Right lobe of liver (tissue), 6 donors: ENCODE data around the gene BUB1B. TPM values are rescaled to one million over a fixed set of nuclear protein-coding genes. Genes with fewer than 3 reads are reported as not detected.
"Not testable (repeated sequence)": the region's sequence is repeated elsewhere in the genome, so short reads cannot be mapped to it uniquely, and the experiment has no call there.

Source experiments
- ATAC-seq, 4 donors: fragments of 200-7000 bp; cut with Tn5 transposase; one replicate each; pipeline ENCODE4 v1.9.1; 2020; ENCODE audit warnings: mild to moderate bottlenecking in 4 of 4, moderate library complexity in 4 of 4
- DNase-seq, 3 donors: peaks; one replicate each; pipeline ENCODE4 v3.0.0-alpha.2; 2020
- H3K27ac ChIP-seq, 3 donors: fragments of 200-600 bp; one replicate each; pipeline ENCODE4 v1.8.0; 2022
- H3K27me3 ChIP-seq, 2 donors: fragments of 200-600 bp; one replicate each; pipeline ENCODE4 v1.8.0; 2022
- H3K36me3 ChIP-seq, 4 donors: fragments of 200-600 bp; sonication (generic) in 1 of 4; one replicate each; pipeline versions ENCODE4 v1.5.1 to v1.8.0; 2017 to 2022; ENCODE audit warnings: control low read depth in 1 of 4
- H3K4me1 ChIP-seq, 4 donors: fragments of 200-600 bp; sonication (generic) in 1 of 4; one replicate each; pipeline versions ENCODE4 v1.5.1 to v1.8.0; 2017 to 2022; ENCODE audit warnings: control low read depth in 1 of 4
- H3K4me3 ChIP-seq, 3 donors: fragments of 200-600 bp; one replicate each; pipeline ENCODE4 v1.8.0; 2022
- H3K9me3 ChIP-seq, 4 donors: fragments of 200-600 bp; sonication (generic) in 1 of 4; one replicate each; pipeline versions ENCODE4 v1.5.1 to v1.8.0; 2017 to 2022; ENCODE audit warnings: control low read depth in 1 of 4
- CTCF ChIP-seq, 4 donors: fragments of 200-600 bp in 3 of 4; fragments of 450-650 bp in 1 of 4; IDR thresholded peaks; one replicate each; pipeline versions ENCODE4 v1.5.1 to v1.8.0; 2016 to 2022; ENCODE audit warnings: antibody characterized with exemption in 4 of 4, mild to moderate bottlenecking in 2 of 4
- POLR2A ChIP-seq: fragments of 450-650 bp; IDR thresholded peaks from one replicate; pipeline ENCODE4 v1.6.1; 2017; ENCODE audit warnings: antibody characterized with exemption, mild to moderate bottlenecking
- whole genome bisulfite sequencing: methylation state at CpG from one replicate; pipeline ENCODE4 v1.1.6; 2018; ENCODE audit warnings: low coverage, low lambda C conversion rate; ENCODE audit not compliant: insufficient coverage; ENCODE audit errors: missing lambda C conversion rate; 5-methylcytosine and 5-hydroxymethylcytosine counted together
- intact Hi-C, 2 donors: fragments of 100-400 bp; cut with DNase I; formaldehyde crosslinking; loops; one replicate each; pipeline versions ENCODE4 v1.11.2 to v1.14.1; 2022
- total RNA-seq, 6 experiments: library from RNA; depleted of rRNA in 2 of 6; stranded (reverse); fragments of >200 nt in 2 of 6; fragmentation: NEBNext Ultra II Directional in 3 of 6; extraction: Animal tissue kit (Norgen Biotek cat#: 25700) in 3 of 6; gene quantifications; one replicate each; pipeline versions ENCODE4 v1.1.0 to v1.2.4, GENCODE V29; 2016 to 2023
- donor health status: DM: no; HTN: yes; CAD: no.
- donor health status: DM: no; HTN: no; CAD: no.
- donor health status: DM: no; HTN: no; CAD: no.
- donor health status: DM: no; HTN: yes; CAD: no.
- donor health status: DM: no; HTN: yes; CAD: no.

BUB1B gene
- total RNA-seq, 6 experiments from 2014 or later = 0.39 to 1.7 (median 1.2) TPM; not detected in 1

GRCh38 chr15:40163657-40164416, 3.0 kb downstream of the BUB1B start:
- WGBS = 74% methylated on average over 8 of the region's 12 CpGs
- no peak overlapping the region for H3K4me3 ChIP-seq
- H3K9me3 ChIP-seq = no peaks in the 10 kb centered on the region
- peaks cover 0 to 6% (median 0%) of the 10 kb centered on the region in 4 donors for H3K4me1 ChIP-seq
- ATAC-seq = no peak
- TF ChIP-seq CTCF (IDR thresholded peaks at IDR 0.05) = no peak
- no peak for TF ChIP-seq POLR2A
- intact Hi-C loops = no loop called here
- H3K36me3 ChIP-seq = no peaks in the 10 kb centered on the region
- H3K27ac ChIP-seq = no peak overlapping the region
- H3K27me3 ChIP-seq = no peaks in the 10 kb centered on the region
- DNase-seq = no peak

- H3K36me3 ChIP-seq, DNase-seq, intact Hi-C loops, H3K4me1 ChIP-seq, H3K4me3 ChIP-seq, ATAC-seq, H3K27ac ChIP-seq, H3K27me3 ChIP-seq, H3K9me3 ChIP-seq: not testable (repeated sequence)
- WGBS = 100% methylated on average over 5 of the region's 10 CpGs
Measured at GRCh38 chr15:40167374-40167773, 6.5 kb downstream of the BUB1B start.

- no peak for DNase-seq
Measured at GRCh38 chr15:40175160-40175559, 14.3 kb downstream of the BUB1B start.

GRCh38 chr15:40182358-40183029, 21.6 kb downstream of the BUB1B start:
- ATAC-seq (no peak), DNase-seq (no peak)
- Histone ChIP-seq H3K9me3 (no peaks in the 10 kb centered on the region), H3K27ac (no peak overlapping the region), H3K27me3 (no peaks in the 10 kb centered on the region), H3K4me1 (no peaks in the 10 kb centered on the region), H3K36me3 (no peaks in the 10 kb centered on the region), H3K4me3 (no peak overlapping the region)
- WGBS = 65% methylated on average over 1 of the region's 1 CpG
- intact Hi-C loops = no loop called here
- no peak for TF ChIP-seq CTCF (IDR thresholded peaks at IDR 0.05)
- no peak for TF ChIP-seq POLR2A

More at GRCh38 chr15:40175160-40175559, 14.3 kb downstream of the BUB1B start:
- 79% methylated on average over 3 of the region's 3 CpGs for WGBS
- Histone ChIP-seq H3K4me1 (no peaks in the 10 kb centered on the region), H3K9me3 (no peaks in the 10 kb centered on the region), H3K27ac (no peak overlapping the region), H3K4me3 (no peak overlapping the region), H3K36me3 (no peaks in the 10 kb centered on the region), H3K27me3 (no peaks in the 10 kb centered on the region)
- no peak for ATAC-seq
- TF ChIP-seq POLR2A (no peak), CTCF (IDR thresholded peaks at IDR 0.05) (no peak)
- intact Hi-C loops = no loop called here
